Activated T-helper 2 cell treated with anti-CD3 and anti-CD28 coated beads, Interferon-gamma antibody, Interleukin-2, Interleukin-4, amounts not matched to agents 10 μg/mL and 5 μg/mL and 100 μg/mL, durations not matched to agents 14 hours and 24 hours and 36 hours (primary cell): Measurements from ENCODE around the gene ANKS1A. TPM values are rescaled to one million over a fixed set of nuclear protein-coding genes. Genes with fewer than 3 reads are reported as not detected.
"Not testable (repeated sequence)": the region's sequence is repeated elsewhere in the genome, so short reads cannot be mapped to it uniquely, and the experiment has no call there.

ENCODE experiments used
- DNase-seq: peaks from one replicate; pipeline ENCODE4 v3.0.0; 2021; ENCODE audit warnings: low spot score
- H3K27ac Mint-ChIP-seq: one replicate; pipeline ENCODE4 v1.8.0; 2021; ENCODE audit warnings: mixed read lengths
- H3K27me3 Mint-ChIP-seq: one replicate; pipeline ENCODE4 v1.8.0; 2021; ENCODE audit warnings: low read depth, mixed read lengths
- H3K36me3 Mint-ChIP-seq: one replicate; pipeline ENCODE4 v1.8.0; 2021; ENCODE audit warnings: low read depth, mixed read lengths
- H3K4me1 Mint-ChIP-seq: one replicate; pipeline ENCODE4 v1.8.0; 2021; ENCODE audit warnings: low read depth, mixed read lengths
- H3K4me3 Mint-ChIP-seq: one replicate; pipeline ENCODE4 v1.8.0; 2021; ENCODE audit warnings: low read depth, mild to moderate bottlenecking, moderate library complexity, mixed read lengths
- H3K9me3 Mint-ChIP-seq: one replicate; pipeline ENCODE4 v1.8.0; 2021; ENCODE audit warnings: mixed read lengths
- intact Hi-C: fragments of 100-400 bp; cut with micrococcal nuclease; formaldehyde crosslinking; loops from one replicate; pipeline ENCODE4 v1.15.1; 2023
- total RNA-seq: library from RNA; stranded (reverse); gene quantifications from 2 replicates; pipeline ENCODE4 v1.2.3, GENCODE V29; 2022

ANKS1A gene
- total RNA-seq, 1 donor from 2014 or later = 7.3 TPM

- Mint-ChIP-seq H3K9me3 (no peaks in the 10 kb centered on the region), H3K36me3 (no peaks in the 10 kb centered on the region), H3K4me1 (no peaks in the 10 kb centered on the region), H3K27me3 (peaks cover 14% of the 10 kb centered on the region), H3K4me3 (no peak overlapping the region), H3K27ac (no peak overlapping the region)
- intact Hi-C loops = no loop called here
- DNase-seq = no peak
Measured at GRCh38 chr6:34929241-34929978, 40.4 kb downstream of the ANKS1A start.

- intact Hi-C loops = no loop called here
- Mint-ChIP-seq H3K4me1 (no peaks in the 10 kb centered on the region), H3K27ac (no peak overlapping the region), H3K9me3 (no peaks in the 10 kb centered on the region), H3K4me3 (no peak overlapping the region), H3K36me3 (no peaks in the 10 kb centered on the region), H3K27me3 (peaks cover 11% of the 10 kb centered on the region)
- no peak for DNase-seq
Measured at GRCh38 chr6:34930221-34930620, 41.2 kb downstream of the ANKS1A start.

- H3K4me1 Mint-ChIP-seq, H3K36me3 Mint-ChIP-seq, H3K27ac Mint-ChIP-seq, H3K4me3 Mint-ChIP-seq, intact Hi-C loops, H3K9me3 Mint-ChIP-seq, H3K27me3 Mint-ChIP-seq, DNase-seq: not testable (repeated sequence)
Measured at GRCh38 chr6:34932202-34932601, 43.1 kb downstream of the ANKS1A start.

GRCh38 chr6:34934516-34934915 lies 45.5 kb downstream of the ANKS1A start:
- no peaks in the 10 kb centered on the region for H3K36me3 Mint-ChIP-seq

GRCh38 chr6:34938268-34938667 lies 49.2 kb downstream of the ANKS1A start:
- H3K27me3 Mint-ChIP-seq = peaks cover 2% of the 10 kb centered on the region
- no peak for DNase-seq
- H3K4me1 Mint-ChIP-seq = no peaks in the 10 kb centered on the region
- no peaks in the 10 kb centered on the region for H3K36me3 Mint-ChIP-seq
- H3K9me3 Mint-ChIP-seq = no peaks in the 10 kb centered on the region
- H3K27ac Mint-ChIP-seq = no peak overlapping the region
- intact Hi-C loops = no loop called here
- no peak overlapping the region for H3K4me3 Mint-ChIP-seq

More at GRCh38 chr6:34934516-34934915, 45.5 kb downstream of the ANKS1A start:
- Mint-ChIP-seq H3K27ac (no peak overlapping the region), H3K9me3 (no peaks in the 10 kb centered on the region), H3K4me1 (no peaks in the 10 kb centered on the region), H3K27me3 (peaks cover 8% of the 10 kb centered on the region), H3K4me3 (no peak overlapping the region)
- DNase-seq = no peak
- intact Hi-C loops = no loop called here

GRCh38 chr6:34940030-34940434 lies 51.0 kb downstream of the ANKS1A start:
- intact Hi-C loops = no loop called here
- Mint-ChIP-seq H3K4me3 (no peak overlapping the region), H3K27me3 (peaks cover 2% of the 10 kb centered on the region), H3K36me3 (no peaks in the 10 kb centered on the region), H3K27ac (no peak overlapping the region), H3K9me3 (no peaks in the 10 kb centered on the region), H3K4me1 (no peaks in the 10 kb centered on the region)
- DNase-seq = no peak

GRCh38 chr6:34941421-34941820 lies 52.4 kb downstream of the ANKS1A start:
- DNase-seq = no peak
- no peak overlapping the region for H3K27ac Mint-ChIP-seq
- H3K27me3 Mint-ChIP-seq = peaks cover 2% of the 10 kb centered on the region
- no peak overlapping the region for H3K4me3 Mint-ChIP-seq
- H3K9me3 Mint-ChIP-seq = no peaks in the 10 kb centered on the region
- no peaks in the 10 kb centered on the region for H3K36me3 Mint-ChIP-seq
- no peaks in the 10 kb centered on the region for H3K4me1 Mint-ChIP-seq
- intact Hi-C loops = no loop called here

- H3K36me3 Mint-ChIP-seq = no peaks in the 10 kb centered on the region
- H3K4me1 Mint-ChIP-seq = no peaks in the 10 kb centered on the region
- H3K9me3 Mint-ChIP-seq = no peaks in the 10 kb centered on the region
- intact Hi-C loops = no loop called here
- no peak overlapping the region for H3K27ac Mint-ChIP-seq
- DNase-seq = no peak
- no peak overlapping the region for H3K4me3 Mint-ChIP-seq
- peaks cover 4% of the 10 kb centered on the region for H3K27me3 Mint-ChIP-seq
Measured at GRCh38 chr6:34945317-34945716, 56.3 kb downstream of the ANKS1A start.

GRCh38 chr6:34947561-34947960 lies 58.5 kb downstream of the ANKS1A start:
- Mint-ChIP-seq H3K27ac (no peak overlapping the region), H3K27me3 (peaks cover 4% of the 10 kb centered on the region), H3K4me1 (no peaks in the 10 kb centered on the region), H3K9me3 (no peaks in the 10 kb centered on the region), H3K4me3 (no peak overlapping the region), H3K36me3 (no peaks in the 10 kb centered on the region)
- intact Hi-C loops = no loop called here
- no peak for DNase-seq

- Mint-ChIP-seq H3K27ac (no peak overlapping the region), H3K36me3 (no peaks in the 10 kb centered on the region), H3K4me1 (peaks cover 2% of the 10 kb centered on the region), H3K27me3 (peaks cover 4% of the 10 kb centered on the region), H3K9me3 (no peaks in the 10 kb centered on the region), H3K4me3 (no peak overlapping the region)
- DNase-seq = no peak
- intact Hi-C loops = no loop called here
Measured at GRCh38 chr6:34949636-34950035, 60.6 kb downstream of the ANKS1A start.

GRCh38 chr6:34950849-34951248 lies 61.8 kb downstream of the ANKS1A start:
- Mint-ChIP-seq H3K36me3 (no peaks in the 10 kb centered on the region), H3K9me3 (no peaks in the 10 kb centered on the region), H3K4me1 (peaks cover 7% of the 10 kb centered on the region), H3K27ac (no peak overlapping the region), H3K27me3 (peaks cover 4% of the 10 kb centered on the region), H3K4me3 (no peak overlapping the region)
- DNase-seq = no peak
- intact Hi-C loops = no loop called here

- Mint-ChIP-seq H3K4me3 (no peak overlapping the region), H3K27me3 (peaks cover 4% of the 10 kb centered on the region), H3K27ac (no peak overlapping the region), H3K36me3 (no peaks in the 10 kb centered on the region), H3K4me1 (peaks cover 8% of the 10 kb centered on the region), H3K9me3 (no peaks in the 10 kb centered on the region)
- no peak for DNase-seq
- intact Hi-C loops = no loop called here
Measured at GRCh38 chr6:34951731-34952130, 62.7 kb downstream of the ANKS1A start.

- Mint-ChIP-seq H3K27me3 (peaks cover 4% of the 10 kb centered on the region), H3K4me3 (no peak overlapping the region), H3K36me3 (no peaks in the 10 kb centered on the region), H3K27ac (no peak overlapping the region), H3K9me3 (no peaks in the 10 kb centered on the region), H3K4me1 (peaks cover 8% of the 10 kb centered on the region)
- no peak for DNase-seq
- intact Hi-C loops = no loop called here
Measured at GRCh38 chr6:34953061-34954025, 64.3 kb downstream of the ANKS1A start.
